ENCODE results near the gene C3. TPM values are rescaled to one million over a fixed set of nuclear protein-coding genes. Genes with fewer than 3 reads are reported as not detected.
A peak's percentile ranks its signal among the peaks of the same experiment; 100 is the strongest.
"Not testable (repeated sequence)": the region's sequence is repeated elsewhere in the genome, so short reads cannot be mapped to it uniquely, and the experiment has no call there.

The C3 gene
- polyA plus RNA-seq, 3 donors: 2.4 to 5.3 (median 3.2) TPM

DNA sequence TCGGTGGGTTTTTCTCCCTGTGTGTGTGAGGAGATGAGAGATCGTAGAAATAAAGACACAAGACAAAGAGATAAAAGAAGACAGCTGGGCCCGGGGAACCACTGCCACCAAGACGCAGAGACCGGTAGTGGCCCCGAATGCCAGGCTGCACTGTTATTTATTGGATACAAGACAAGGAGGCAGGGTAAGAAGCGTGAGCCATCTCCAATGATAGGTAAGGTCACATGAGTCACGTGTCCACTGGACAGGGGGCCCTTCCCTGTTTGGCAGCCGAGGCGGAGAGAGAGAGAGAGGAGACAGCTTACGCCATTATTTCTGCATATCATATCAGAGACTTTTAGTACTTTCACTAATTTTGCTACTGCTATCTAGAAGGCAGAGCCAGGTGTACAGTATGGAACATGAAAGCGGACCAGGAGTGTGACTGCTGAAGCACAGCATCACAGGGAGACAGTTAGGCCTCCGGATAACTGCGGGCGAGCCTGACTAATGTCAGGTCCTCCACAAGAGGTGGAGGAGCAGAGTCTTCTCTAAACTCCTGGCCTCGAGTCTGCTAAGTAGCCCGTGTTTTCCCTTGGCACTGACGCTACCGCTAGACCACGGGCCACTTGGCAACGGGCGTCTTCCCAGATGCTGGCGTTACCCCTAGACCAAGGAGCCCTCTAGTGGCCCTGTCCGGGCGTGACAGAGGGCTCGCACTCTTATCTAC, 87.5 kb downstream of the C3 start:
- not testable (repeated sequence) for H3K4me2 ChIP-seq (replicated peaks; ENCODE audit: extremely low read depth, low read length, poor library complexity, severe bottlenecking); H3K36me3 ChIP-seq (replicated peaks in 1 of 2; ENCODE audit: control insufficient read depth in 1 of 2, insufficient read depth in 2 of 2, low read length in 2 of 2); H3K36me3 Mint-ChIP-seq; H3K9me3 ChIP-seq (replicated peaks in 1 of 2; ENCODE audit: control insufficient read depth in 1 of 2, insufficient read depth in 1 of 2, low read length in 2 of 2); H3K27ac ChIP-seq (ENCODE audit: low read depth in 1 of 2, low read length in 2 of 2); H3K27ac Mint-ChIP-seq; H3K9me3 Mint-ChIP-seq; H3K4me1 ChIP-seq (ENCODE audit: control insufficient read depth in 1 of 2, insufficient read depth in 2 of 2, low read length in 2 of 2); H4K20me1 ChIP-seq (ENCODE audit: insufficient read depth, low read length); H3K4me3 Mint-ChIP-seq; H3K9ac ChIP-seq (ENCODE audit: insufficient read depth, low read length, poor library complexity, severe bottlenecking); H3K4me3 ChIP-seq (replicated peaks in 1 of 3; ENCODE audit: low read depth in 2 of 3, low read length in 3 of 3); H2AFZ ChIP-seq (ENCODE audit: insufficient read depth, low read depth, low read length, poor library complexity, severe bottlenecking); H3K27me3 ChIP-seq (ENCODE audit: control insufficient read depth in 2 of 2, insufficient read depth in 2 of 2, low read length in 2 of 2); H3K4me1 Mint-ChIP-seq; H3K79me2 ChIP-seq (ENCODE audit: insufficient read depth, low read length)
- DNase-seq: peak; percentile 66 to 79 (median 78)
- intact Hi-C loops (cut with micrococcal nuclease): loop anchor here (2.0 to 10.0 kb wide), 3 partner anchors 79 to 232 kb away; no protein-coding TSS in a partner anchor
- 49% methylated on average over 15 of the region's 26 CpGs for WGBS (ENCODE audit: insufficient coverage)
- H3K27me3 Mint-ChIP-seq (ENCODE audit: low read depth in 3 of 3): peaks cover 23 to 66% (median 45%) of the 10 kb centered on the region in 3 donors
- TF ChIP-seq, protein P1, sequence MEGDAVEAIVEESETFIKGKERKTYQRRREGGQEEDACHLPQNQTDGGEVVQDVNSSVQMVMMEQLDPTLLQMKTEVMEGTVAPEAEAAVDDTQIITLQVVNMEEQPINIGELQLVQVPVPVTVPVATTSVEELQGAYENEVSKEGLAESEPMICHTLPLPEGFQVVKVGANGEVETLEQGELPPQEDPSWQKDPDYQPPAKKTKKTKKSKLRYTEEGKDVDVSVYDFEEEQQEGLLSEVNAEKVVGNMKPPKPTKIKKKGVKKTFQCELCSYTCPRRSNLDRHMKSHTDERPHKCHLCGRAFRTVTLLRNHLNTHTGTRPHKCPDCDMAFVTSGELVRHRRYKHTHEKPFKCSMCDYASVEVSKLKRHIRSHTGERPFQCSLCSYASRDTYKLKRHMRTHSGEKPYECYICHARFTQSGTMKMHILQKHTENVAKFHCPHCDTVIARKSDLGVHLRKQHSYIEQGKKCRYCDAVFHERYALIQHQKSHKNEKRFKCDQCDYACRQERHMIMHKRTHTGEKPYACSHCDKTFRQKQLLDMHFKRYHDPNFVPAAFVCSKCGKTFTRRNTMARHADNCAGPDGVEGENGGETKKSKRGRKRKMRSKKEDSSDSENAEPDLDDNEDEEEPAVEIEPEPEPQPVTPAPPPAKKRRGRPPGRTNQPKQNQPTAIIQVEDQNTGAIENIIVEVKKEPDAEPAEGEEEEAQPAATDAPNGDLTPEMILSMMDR (IDR thresholded peaks at IDR 0.05): peak; percentile 89

DNA sequence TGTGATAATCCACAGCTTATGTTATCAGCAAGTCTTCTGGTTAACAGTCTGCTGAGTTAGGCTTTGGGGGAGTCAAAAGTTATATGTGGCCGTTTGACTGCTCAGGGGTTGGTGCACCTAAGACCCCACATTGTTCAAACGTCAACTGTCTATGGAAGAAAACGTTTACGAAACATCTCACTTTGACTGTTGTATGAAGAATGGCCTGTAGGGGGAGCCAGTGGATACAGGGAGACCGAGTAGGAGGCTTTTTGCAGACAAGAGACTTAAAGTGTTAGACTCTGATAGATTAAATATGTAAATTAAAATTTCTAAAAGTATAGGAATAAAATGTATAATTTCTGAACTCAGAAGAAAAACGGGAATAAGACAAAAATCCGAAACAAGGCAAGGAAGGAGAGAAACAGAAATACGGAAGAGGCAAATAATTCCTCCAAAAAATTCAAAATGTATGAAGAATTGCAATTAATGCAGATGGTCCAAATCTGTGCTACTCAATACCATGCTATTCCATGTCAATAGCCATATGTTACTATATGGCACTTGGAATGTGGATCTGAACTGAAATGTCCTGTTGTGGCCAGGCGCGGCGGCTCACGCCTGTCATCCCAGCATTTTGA, 88.3 kb downstream of the C3 start:
- H3K27me3 Mint-ChIP-seq (ENCODE audit: low read depth in 3 of 3): peaks cover 25 to 64% (median 46%) of the 10 kb centered on the region in 3 donors
- peaks cover 4 to 9% (median 6%) of the 10 kb centered on the region in 7 donors for H3K9me3 Mint-ChIP-seq
- no peaks in the 10 kb centered on the region for H3K36me3 Mint-ChIP-seq
- Histone ChIP-seq H2AFZ (ENCODE audit: insufficient read depth, low read depth, low read length, poor library complexity, severe bottlenecking) (no peak overlapping the region), H3K36me3 (replicated peaks in 1 of 2; ENCODE audit: control insufficient read depth in 1 of 2, insufficient read depth in 2 of 2, low read length in 2 of 2) (no peaks in the 10 kb centered on the region), H3K4me3 (replicated peaks in 1 of 3; ENCODE audit: low read depth in 2 of 3, low read length in 3 of 3) (no peak overlapping the region), H3K4me1 (ENCODE audit: control insufficient read depth in 1 of 2, insufficient read depth in 2 of 2, low read length in 2 of 2) (no peaks in the 10 kb centered on the region), H3K9me3 (replicated peaks in 1 of 2; ENCODE audit: control insufficient read depth in 1 of 2, insufficient read depth in 1 of 2, low read length in 2 of 2) (peaks cover under 1 to 4% of the 10 kb centered on the region in 2 donors), H3K4me2 (replicated peaks; ENCODE audit: extremely low read depth, low read length, poor library complexity, severe bottlenecking) (no peak overlapping the region), H3K79me2 (ENCODE audit: insufficient read depth, low read length) (no peaks in the 10 kb centered on the region), H3K9ac (ENCODE audit: insufficient read depth, low read length, poor library complexity, severe bottlenecking) (no peak overlapping the region), H3K27me3 (ENCODE audit: control insufficient read depth in 2 of 2, insufficient read depth in 2 of 2, low read length in 2 of 2) (peaks cover 2 to 6% of the 10 kb centered on the region in 2 donors), H4K20me1 (ENCODE audit: insufficient read depth, low read length) (no peaks in the 10 kb centered on the region), H3K27ac (ENCODE audit: low read depth in 1 of 2, low read length in 2 of 2) (no peak overlapping the region)
- peaks cover 5% of the 10 kb centered on the region for H3K4me1 Mint-ChIP-seq
- intact Hi-C loops (cut with micrococcal nuclease): loop anchor here (2.0 to 10.0 kb wide), 3 partner anchors 80 to 233 kb away; no protein-coding TSS in a partner anchor
- no peak overlapping the region for H3K4me3 Mint-ChIP-seq
- TF ChIP-seq, protein P1 (IDR thresholded peaks at IDR 0.05): peak; percentile 87
- peak; percentile 63 to 74 (median 70) for DNase-seq
- 80% methylated on average over 5 of the region's 12 CpGs for WGBS (ENCODE audit: insufficient coverage)
- no peak overlapping the region for H3K27ac Mint-ChIP-seq

Other genes starting within 250 kb of the C3 start
- 10 to 100 TPM; 11.2 to 60.2 (median 20.5) TPM for gene DENND1C, start 238.9 kb downstream of the C3 start, polyA plus RNA-seq
- gene TUBB4A, start 218.3 kb downstream of the C3 start, polyA plus RNA-seq: under 1 TPM in 1 of 3 donors, not detected in 2; 0.16 TPM
- 1 to 10 TPM; 3.7 to 4.9 (median 4.3) TPM for gene TNFSF9, start 189.6 kb downstream of the C3 start, polyA plus RNA-seq
- under 1 TPM in 1 of 3 donors, not detected in 2; 0.12 TPM for gene CD70, start 129.5 kb downstream of the C3 start, polyA plus RNA-seq
- 1 to 10 TPM in 2 of 3 donors, under 1 TPM in 1; 0.81 to 4.5 (median 1.4) TPM for gene TNFSF14, start 50.5 kb downstream of the C3 start, polyA plus RNA-seq
- 100 to 1,000 TPM in 2 of 3 donors, 10 to 100 TPM in 1; 90.9 to 147 (median 129) TPM for gene GPR108, start 16.9 kb upstream of the C3 start, polyA plus RNA-seq
- 1 to 10 TPM; 1.5 to 2.4 (median 1.9) TPM for gene TRIP10, start 19.0 kb upstream of the C3 start, polyA plus RNA-seq
- under 1 TPM in 1 of 3 donors, not detected in 2; 0.11 TPM for gene SH2D3A, start 46.8 kb upstream of the C3 start, polyA plus RNA-seq
- 10 to 100 TPM; 21.3 to 81.2 (median 30.2) TPM for gene VAV1, start 52.1 kb upstream of the C3 start, polyA plus RNA-seq
- 10 to 100 TPM; 13.9 to 37.7 (median 21.6) TPM for gene ADGRE1, start 166.9 kb upstream of the C3 start, polyA plus RNA-seq

Measured in CD14-positive monocyte (primary cell).